RCC 7860 (cell line): Measurements from ENCODE around the gene BMF.
A peak's percentile ranks its signal among the peaks of the same experiment; 100 is the strongest.

Source experiments
- DNase-seq: peaks from one replicate; pipeline ENCODE4 v3.0.0-alpha.2; 2015; ENCODE audit warnings: low spot score
- FAIRE-seq: peaks from 2 replicates; lab custom pipeline; 2012; peaks lifted over from hg19 to GRCh38; lab: Jason Lieb, UNC

BMF gene

GRCh38 chr15:40069178-40070165 lies 39.2 kb downstream of the BMF start:
- peak; percentile 95 for DNase-seq
- FAIRE-seq: peak; percentile 87

DNA sequence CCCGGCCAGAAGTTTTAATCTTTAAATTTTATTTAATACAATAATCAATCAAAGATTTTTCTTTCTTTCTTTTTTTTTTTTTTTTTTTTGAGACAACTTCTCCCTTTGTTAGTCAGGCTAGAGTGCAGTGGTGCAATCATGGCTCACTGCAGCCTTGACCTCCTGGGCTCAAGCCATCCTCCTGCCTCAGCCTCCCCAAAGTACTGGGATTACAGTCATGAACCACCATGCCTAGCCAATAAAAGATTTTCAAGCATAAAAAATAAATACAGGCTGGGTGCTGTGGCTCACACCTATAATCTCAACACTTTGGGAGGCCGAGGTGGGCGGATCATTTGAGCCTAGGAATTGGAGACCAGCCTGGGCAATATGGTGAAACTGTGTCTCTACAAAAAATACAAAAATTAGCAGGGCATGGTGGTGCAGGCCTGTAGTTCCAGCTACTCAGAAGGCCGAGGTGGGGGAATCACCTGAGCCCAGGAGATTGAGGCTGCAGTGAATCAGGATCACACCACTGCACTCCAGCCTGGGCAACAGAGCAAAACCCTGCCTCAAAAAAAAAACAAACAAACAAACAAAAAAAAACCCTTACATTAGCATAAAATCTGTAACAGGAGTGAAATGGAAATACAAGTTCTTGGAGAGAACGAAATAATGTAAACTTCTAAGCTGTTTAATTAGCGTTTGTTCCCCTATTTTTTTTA lies 40.6 kb downstream of the BMF start:
- DNase-seq (no peak), FAIRE-seq (no peak)

- FAIRE-seq: no peak
These were observed 42.1 kb downstream of the BMF start for GRCh38 chr15:40066589-40066988.

DNA sequence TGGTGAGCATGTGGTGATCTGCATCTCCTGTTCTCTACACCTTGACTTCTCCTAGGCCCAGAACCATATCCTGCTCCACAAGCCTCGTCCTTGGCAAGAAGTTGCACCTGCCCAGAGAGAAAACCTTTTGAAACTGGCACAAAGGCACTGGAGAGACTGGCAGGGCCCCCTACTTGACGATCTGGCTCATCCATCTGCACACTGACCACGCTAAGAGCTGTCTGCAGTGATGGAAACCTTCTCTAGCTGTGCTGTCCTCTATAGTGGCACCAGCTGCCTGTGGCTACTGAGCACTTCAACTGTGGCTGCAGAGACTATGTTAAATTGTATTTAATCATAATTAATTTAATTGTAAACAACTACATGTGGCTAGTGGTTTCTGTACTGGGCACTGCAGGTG lies 43.5 kb downstream of the BMF start:
- no peak for FAIRE-seq
- DNase-seq: no peak

More at GRCh38 chr15:40066589-40066988, 42.1 kb downstream of the BMF start:
- no peak for DNase-seq

DNA sequence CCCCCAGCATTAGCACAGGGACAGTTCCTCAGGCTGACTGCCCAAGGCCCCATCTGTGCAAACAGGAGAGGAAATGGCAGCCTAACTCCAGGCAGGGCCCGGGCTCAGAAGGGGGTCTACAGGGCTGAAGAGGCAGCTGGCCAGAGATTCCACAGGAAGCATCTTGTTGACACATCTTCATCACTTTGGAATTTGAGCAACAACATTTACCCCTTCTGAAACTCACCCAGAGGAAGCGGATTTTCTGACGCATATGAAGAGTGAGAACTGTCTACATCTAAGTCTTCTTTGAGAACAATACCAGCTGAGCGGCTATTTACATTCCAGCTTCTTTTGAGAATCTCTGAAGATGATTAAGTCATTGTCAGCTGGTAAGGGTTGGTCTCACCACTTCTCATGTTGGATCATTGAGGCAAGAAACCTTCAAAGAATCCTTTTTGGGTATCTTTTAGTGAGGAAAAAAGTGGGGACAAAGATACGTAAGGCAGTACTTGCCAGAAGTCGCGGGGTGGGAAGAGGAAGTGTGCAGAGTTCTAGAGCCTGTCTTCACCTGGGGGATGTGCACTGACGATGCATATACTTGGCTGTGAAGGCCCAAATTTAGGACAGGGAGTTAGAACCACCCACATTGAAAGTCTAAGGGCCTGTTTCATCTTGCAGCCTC lies 44.3 kb downstream of the BMF start:
- peak; percentile 61 for DNase-seq
- FAIRE-seq: no peak

- FAIRE-seq (peak; percentile 86), DNase-seq (peak; percentile 90)
These were observed 45.1 kb downstream of the BMF start for GRCh38 chr15:40063563-40064011.

DNA sequence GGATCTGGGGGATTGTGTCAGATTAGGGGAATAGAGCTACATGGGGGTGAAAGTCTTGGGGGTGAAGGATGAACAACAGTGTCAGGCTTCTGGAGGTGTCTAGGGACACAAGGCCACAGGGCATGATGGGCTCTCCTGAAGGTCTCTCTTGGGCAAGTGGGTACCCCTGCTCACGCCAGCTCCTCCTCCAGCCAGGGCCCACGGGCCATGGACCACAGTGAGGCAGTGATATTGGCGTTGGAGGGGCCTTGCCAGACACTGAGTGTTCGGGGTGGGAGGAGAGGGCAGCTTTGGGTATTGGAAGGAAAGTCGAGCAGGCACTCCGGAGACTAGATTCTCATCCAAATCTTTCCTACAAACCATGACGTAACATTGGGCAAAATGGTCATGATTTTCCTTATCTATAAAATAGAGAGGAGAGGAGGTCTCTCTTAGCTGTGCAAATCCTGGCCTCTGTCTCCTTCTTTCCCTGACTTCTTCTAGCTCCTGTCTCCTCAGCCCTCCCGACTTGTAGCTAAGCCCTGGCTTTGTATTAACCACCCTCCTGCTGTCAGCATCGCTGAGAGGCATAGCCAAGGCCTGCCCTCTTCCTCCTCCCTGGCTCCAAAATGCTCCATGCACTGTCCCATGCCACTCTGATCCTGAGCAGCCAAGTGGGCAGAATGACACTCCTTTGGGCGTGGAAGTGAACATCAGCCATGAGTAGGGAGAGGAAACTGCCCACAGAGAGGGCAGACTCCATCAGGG lies 45.7 kb downstream of the BMF start:
- DNase-seq (no peak), FAIRE-seq (no peak)

GRCh38 chr15:40061212-40061901 lies 47.3 kb downstream of the BMF start:
- no peak for DNase-seq

DNA sequence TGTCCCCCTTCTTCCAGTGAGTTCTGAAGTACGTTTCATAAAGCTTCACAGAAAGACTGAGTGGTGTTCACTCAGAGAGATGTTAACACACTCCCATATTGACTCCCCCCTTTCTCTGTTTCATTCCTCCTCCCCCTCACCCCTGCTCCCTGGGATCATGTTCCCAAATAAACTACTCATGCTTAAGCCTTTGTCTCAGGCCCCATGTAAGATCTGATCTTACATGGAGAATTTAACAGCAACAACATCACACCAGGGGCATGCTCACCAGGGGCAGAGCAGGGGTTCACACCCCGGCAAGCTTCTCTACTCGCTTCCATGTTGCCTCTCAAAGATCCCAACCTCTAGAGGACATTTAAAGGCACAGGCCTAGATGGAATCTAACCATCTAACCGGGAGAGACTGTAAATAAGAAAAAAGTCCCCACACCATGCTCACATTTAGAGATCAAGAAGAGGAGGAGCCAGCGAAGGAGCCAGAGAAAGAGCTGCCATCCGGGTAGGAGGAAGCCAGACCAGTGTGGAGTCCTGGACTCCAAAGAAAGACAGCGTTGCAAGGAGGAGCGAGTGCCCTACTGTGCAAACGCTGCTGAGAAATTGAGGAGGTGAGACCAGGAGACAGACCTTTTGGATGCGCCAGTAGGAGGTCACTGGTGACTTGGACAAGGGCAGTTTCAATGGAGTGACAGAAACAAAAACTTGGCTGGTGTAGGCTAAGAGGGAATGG lies 48.3 kb downstream of the BMF start:
- no peak for DNase-seq
- FAIRE-seq: no peak

More at GRCh38 chr15:40061212-40061901, 47.3 kb downstream of the BMF start:
- no peak for FAIRE-seq

DNA sequence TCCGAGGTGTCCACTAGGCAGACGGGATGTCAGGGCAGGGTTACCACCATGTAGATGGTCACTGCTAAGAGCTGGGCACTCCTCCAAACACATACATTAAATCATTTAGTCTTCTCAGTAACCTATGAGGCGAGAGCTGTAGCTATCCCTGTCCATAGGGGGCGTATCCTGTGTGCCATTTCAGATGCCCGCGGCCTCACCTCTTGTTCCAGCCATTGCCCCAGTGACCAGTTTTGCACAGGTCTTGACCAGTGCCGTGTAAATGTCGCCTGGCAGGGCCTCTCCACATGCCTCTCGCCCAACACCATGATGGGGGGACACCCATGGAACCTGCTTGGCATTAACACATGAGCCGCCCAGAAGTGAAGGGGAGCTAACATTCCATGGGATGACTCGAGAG lies 48.9 kb downstream of the BMF start:
- FAIRE-seq (no peak), DNase-seq (no peak)

- FAIRE-seq (no peak), DNase-seq (no peak)
These were observed 50.1 kb downstream of the BMF start for GRCh38 chr15:40058476-40059140.

DNA sequence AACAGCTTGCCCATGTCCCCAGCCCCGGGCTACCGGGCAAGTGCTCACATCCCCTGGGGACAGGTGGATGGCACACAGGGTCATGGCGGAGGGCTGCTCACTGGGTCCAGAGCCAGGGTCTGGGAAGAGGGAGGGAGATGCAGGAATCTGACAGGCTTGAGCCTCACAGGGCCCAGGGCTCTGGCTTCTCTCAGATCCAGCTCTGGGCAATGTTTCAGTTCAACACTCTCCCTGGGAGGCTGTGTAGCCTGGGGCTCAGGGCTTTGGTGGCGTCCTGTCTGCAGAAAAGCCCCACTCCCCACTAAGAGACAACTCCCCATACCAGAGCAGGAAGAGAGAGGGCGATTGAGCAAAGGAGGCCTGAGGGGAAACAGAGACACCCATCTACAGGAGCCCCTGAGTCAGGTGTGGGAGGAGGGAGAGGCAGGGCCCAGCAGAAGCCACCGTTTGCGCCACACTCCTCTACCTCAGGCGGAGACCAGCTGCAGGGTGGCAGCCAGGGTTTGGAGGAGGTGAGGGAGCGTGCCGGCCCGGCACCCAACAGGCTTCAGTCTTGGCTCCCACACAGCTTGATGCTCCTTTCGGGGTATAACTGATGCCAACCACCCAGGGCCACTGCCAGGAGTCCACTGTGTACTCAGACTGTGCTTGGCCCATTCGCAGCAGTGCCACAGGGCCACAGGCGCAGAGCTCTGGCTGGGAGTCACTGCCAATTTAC lies 52.9 kb downstream of the BMF start:
- DNase-seq (no peak), FAIRE-seq (no peak)

GRCh38 chr15:40054855-40055575 lies 53.7 kb downstream of the BMF start:
- FAIRE-seq (peak; percentile 83), DNase-seq (peak; percentile 72)

GRCh38 chr15:40054605-40054854 lies 54.1 kb downstream of the BMF start:
- no peak for DNase-seq
- no peak for FAIRE-seq

DNA sequence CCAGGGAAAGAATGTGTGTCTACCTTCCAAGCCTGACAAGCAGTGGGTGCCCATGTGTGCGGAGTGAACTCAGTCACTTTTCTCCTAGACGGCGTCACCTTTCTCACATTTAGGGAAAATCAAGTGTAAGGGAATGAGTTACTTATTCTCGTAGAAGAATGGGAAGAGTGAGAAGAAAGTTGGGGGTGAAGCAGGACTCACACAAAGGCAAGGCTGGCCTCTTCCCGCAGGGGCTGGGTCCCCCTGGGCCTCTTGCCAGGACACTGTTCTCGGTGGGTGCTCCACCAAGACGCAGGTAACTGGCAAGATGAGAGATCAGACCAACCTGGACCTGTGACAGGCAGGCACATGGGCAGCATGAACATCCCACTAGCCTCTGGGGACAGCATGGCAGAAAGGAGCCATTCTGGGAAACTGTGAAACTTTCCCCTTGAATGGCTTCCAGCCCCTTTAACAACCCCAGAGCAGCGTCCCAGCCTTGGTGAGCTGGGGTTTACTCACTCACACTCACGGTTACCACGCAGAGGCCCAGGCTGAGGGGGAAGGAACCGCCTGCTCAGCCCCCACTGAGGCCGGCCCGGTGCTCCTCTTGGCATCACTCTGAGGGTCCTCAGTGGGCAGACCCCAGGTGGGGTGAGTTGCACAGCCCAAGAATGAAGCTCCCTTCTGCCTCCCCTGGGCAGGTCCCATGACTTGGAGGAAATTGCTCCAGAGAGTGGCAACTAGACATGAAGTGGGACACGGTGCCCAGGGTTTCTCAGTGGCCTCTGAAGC lies 54.7 kb downstream of the BMF start:
- FAIRE-seq (no peak), DNase-seq (no peak)

DNA sequence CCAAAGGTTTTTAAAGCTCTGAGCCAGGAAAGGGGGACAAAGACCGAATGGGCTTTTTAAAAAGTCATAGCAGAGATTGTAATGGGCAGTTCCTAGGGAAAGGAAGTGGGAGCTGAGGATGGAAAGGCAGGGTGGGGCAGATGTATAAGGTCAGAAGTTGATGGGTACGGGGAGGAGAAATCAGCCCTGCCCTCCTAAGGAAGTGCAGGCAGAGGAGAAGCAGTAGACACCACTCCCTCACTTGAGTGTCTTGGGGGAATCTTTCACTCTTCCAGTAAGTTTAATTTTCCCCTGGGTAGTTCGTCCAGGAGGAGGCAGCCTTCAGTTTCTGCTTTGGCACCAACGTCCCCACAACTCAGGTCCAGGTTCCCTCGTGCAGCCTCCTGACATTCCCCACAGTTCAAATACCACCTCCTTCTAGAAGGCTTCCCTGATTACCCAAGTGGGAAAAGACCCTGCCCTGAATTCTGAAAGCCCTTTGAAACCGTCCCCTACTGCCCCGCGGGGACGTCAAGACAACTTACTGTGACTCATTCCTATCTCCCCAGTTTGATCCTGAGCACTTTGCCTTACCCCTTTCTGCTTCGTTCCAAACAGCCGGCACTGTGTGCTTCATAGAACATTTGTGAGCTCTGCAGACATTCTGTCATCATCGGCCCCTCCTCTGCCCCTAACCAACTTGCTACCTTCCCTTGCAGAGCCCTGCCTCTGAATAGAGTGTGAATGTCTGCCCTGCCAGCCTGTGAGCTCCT lies 55.4 kb downstream of the BMF start:
- FAIRE-seq: no peak

More for the DNA sequence above, 55.4 kb downstream of the BMF start:
- no peak for DNase-seq
